Upper lobe of left lung (tissue), 6 donors: ENCODE results near the gene IL11RA. TPM values are rescaled to one million over a fixed set of nuclear protein-coding genes. Genes with fewer than 3 reads are reported as not detected.

Experiments
- ATAC-seq, 2 donors: fragments of 200-7000 bp; cut with Tn5 transposase; one replicate each; pipeline ENCODE4 v1.9.1; 2022; ENCODE audit warnings: mild to moderate bottlenecking in 2 of 2, moderate library complexity in 2 of 2; ENCODE audit not compliant: low FRiP score in 2 of 2
- DNase-seq, 2 donors: peaks; one replicate each; pipeline ENCODE4 v3.0.0-alpha.2; 2019 to 2020
- H3K27ac ChIP-seq, 4 donors: fragments of 200-600 bp; sonication (generic); one replicate each; pipeline ENCODE4 v1.5.1; 2016 to 2019
- H3K27me3 ChIP-seq, 4 donors: fragments of 200-600 bp; sonication (generic); one replicate each; pipeline ENCODE4 v1.5.1; 2017 to 2019
- H3K36me3 ChIP-seq, 4 donors: fragments of 200-600 bp; sonication (generic); one replicate each; pipeline ENCODE4 v1.5.1; 2016 to 2019
- H3K4me1 ChIP-seq, 4 donors: fragments of 200-600 bp; sonication (generic); one replicate each; pipeline ENCODE4 v1.5.1; 2018 to 2019
- H3K4me3 ChIP-seq, 4 donors: fragments of 200-600 bp; sonication (generic); one replicate each; pipeline ENCODE4 v1.5.1; 2017 to 2019; ENCODE audit warnings: mild to moderate bottlenecking in 2 of 4, moderate library complexity in 1 of 4
- H3K9me3 ChIP-seq, 4 donors: fragments of 200-600 bp; sonication (generic); one replicate each; pipeline ENCODE4 v1.5.1; 2018 to 2019
- CTCF ChIP-seq, 6 experiments: fragments of 450-650 bp in 4 of 6; fragments of 200-600 bp in 2 of 6; sonication (generic) in 2 of 6; IDR thresholded peaks; one replicate each; pipeline ENCODE4 v1.5.1; 2016 to 2019; ENCODE audit warnings: antibody characterized with exemption in 6 of 6
- EP300 ChIP-seq, 4 donors: sonication (generic); formaldehyde crosslinking; IDR thresholded peaks; one replicate each; pipeline ENCODE4 v1.5.1; 2017; ENCODE audit warnings: antibody characterized with exemption in 4 of 4, control low read depth in 2 of 4
- POLR2A ChIP-seq, 4 donors: fragments of 450-650 bp; IDR thresholded peaks; one replicate each; pipeline ENCODE4 v1.5.1; 2016 to 2017; ENCODE audit warnings: antibody characterized with exemption in 4 of 4, mild to moderate bottlenecking in 2 of 4
- POLR2AphosphoS5 ChIP-seq, 2 donors: sonication (generic); formaldehyde crosslinking; IDR thresholded peaks; one replicate each; pipeline ENCODE4 v1.5.1; 2017; ENCODE audit warnings: antibody characterized with exemption in 2 of 2
- WGBS, 2 donors: methylation state at CpG; one replicate each; pipeline ENCODE4 v1.1.5; 2017 to 2018; 5-methylcytosine and 5-hydroxymethylcytosine counted together
- total RNA-seq, 6 donors: library from RNA; depleted of rRNA in 4 of 6; stranded (reverse); fragments of >200 nt in 4 of 6; gene quantifications; one replicate each; pipeline versions ENCODE4 v1.1.0 to v1.2.1, GENCODE V29; 2016 to 2021
- donor health status: DM: no; HTN: no; CAD: no; lungs with moderate emphysema.
- donor health status: DM: no; HTN: yes; CAD: no; lungs with severe emphysema.

The IL11RA gene
- total RNA-seq, 6 donors from 2014 or later = 14.5 to 49.2 (median 23.7) TPM

GRCh38 chr9:34642679-34643078, 9.3 kb upstream of the IL11RA start:
- Histone ChIP-seq H3K36me3 (no peaks in the 10 kb centered on the region), H3K9me3 (no peaks in the 10 kb centered on the region), H3K27ac (no peak overlapping the region), H3K4me3 (no peak overlapping the region), H3K4me1 (peaks cover 16 to 21% (median 18%) of the 10 kb centered on the region in 4 donors), H3K27me3 (no peaks in the 10 kb centered on the region)
- ATAC-seq (no peak), DNase-seq (no peak)
- TF ChIP-seq CTCF (IDR thresholded peaks at IDR 0.05) (no peak), POLR2A (IDR thresholded peaks at IDR 0.05) (no peak), POLR2AphosphoS5 (IDR thresholded peaks at IDR 0.05) (no peak), EP300 (IDR thresholded peaks at IDR 0.05) (no peak)
- WGBS, 2 donors = 94 to 97% methylated on average over 1 of the region's 1 CpG

GRCh38 chr9:34644766-34645314, 7.1 kb upstream of the IL11RA start:
- no peak for ATAC-seq

GRCh38 chr9:34646211-34647083, 5.5 kb upstream of the IL11RA start, which contains the start of gene GALT:
Gene GALT, plus strand, starts transcription at chr9:34646675. Its CDS starts 30 bp downstream, at chr9:34646705.
- 5 to 36% methylated on average over 5 to 38 of the region's 43 CpGs for WGBS, 2 donors
- H3K4me3 ChIP-seq = peak within 1 kb of the TSS; percentile 52 to 92 (median 76)

More at GRCh38 chr9:34644766-34645314, 7.1 kb upstream of the IL11RA start:
- Histone ChIP-seq H3K4me1 (peaks cover 17 to 24% (median 18%) of the 10 kb centered on the region in 4 donors), H3K27me3 (no peaks in the 10 kb centered on the region), H3K36me3 (peaks cover 5 to 18% (median 14%) of the 10 kb centered on the region in 4 donors), H3K9me3 (no peaks in the 10 kb centered on the region), H3K4me3 (no peak overlapping the region), H3K27ac (no peak overlapping the region)
- no peak for DNase-seq
- TF ChIP-seq POLR2A (IDR thresholded peaks at IDR 0.05) (no peak), EP300 (IDR thresholded peaks at IDR 0.05) (no peak), POLR2AphosphoS5 (IDR thresholded peaks at IDR 0.05) (no peak), CTCF (IDR thresholded peaks at IDR 0.05) (no peak)

GRCh38 chr9:34647084-34647403, 4.9 kb upstream of the IL11RA start:
- no peaks in the 10 kb centered on the region for H3K9me3 ChIP-seq
- H3K27ac ChIP-seq = peak overlapping the region; percentile 76 to 91 (median 83)
- H3K36me3 ChIP-seq = peaks cover 8 to 24% (median 15%) of the 10 kb centered on the region in 4 donors
- H3K27me3 ChIP-seq = no peaks in the 10 kb centered on the region
- no peak for TF ChIP-seq POLR2A (IDR thresholded peaks at IDR 0.05)
- no peak for TF ChIP-seq EP300 (IDR thresholded peaks at IDR 0.05)
- no peak for TF ChIP-seq POLR2AphosphoS5 (IDR thresholded peaks at IDR 0.05)
- no peak for TF ChIP-seq CTCF (IDR thresholded peaks at IDR 0.05)
- H3K4me3 ChIP-seq = peak overlapping the region; percentile 52 to 92 (median 76)
- no peak for DNase-seq
- WGBS, 2 donors = 0% methylated on average over 6 to 8 of the region's 8 CpGs
- ATAC-seq = peak in 1 of 2 donors; percentile 4
- H3K4me1 ChIP-seq = peaks cover 28 to 36% (median 30%) of the 10 kb centered on the region in 4 donors

More at GRCh38 chr9:34646211-34647083, 5.5 kb upstream of the IL11RA start, which contains the start of gene GALT:
- Histone ChIP-seq H3K27me3 (no peaks in the 10 kb centered on the region), H3K9me3 (no peaks in the 10 kb centered on the region), H3K4me1 (peaks cover 25 to 31% (median 26%) of the 10 kb centered on the region in 4 donors), H3K36me3 (peaks cover 8 to 24% (median 15%) of the 10 kb centered on the region in 4 donors), H3K27ac (peak within 1 kb of the TSS; percentile 76 to 91 (median 83))
- ATAC-seq (peak; percentile 94), DNase-seq (peak; percentile 99 to 100)
- TF ChIP-seq POLR2AphosphoS5 (IDR thresholded peaks at IDR 0.05) (peak; percentile 24 to 81), CTCF (IDR thresholded peaks at IDR 0.05) (peak; percentile 19 to 73 (median 66)), POLR2A (IDR thresholded peaks at IDR 0.05) (peak in 3 of 4 donors; percentile 23 to 75 (median 64)), EP300 (IDR thresholded peaks at IDR 0.05) (no peak)
